NCI-H524 (cell line): Measurements from ENCODE around the gene RAB2B.
"Not testable (repeated sequence)": the region's sequence is repeated elsewhere in the genome, so short reads cannot be mapped to it uniquely, and the experiment has no call there.

ENCODE experiments used
- DNase-seq, 2 experiments: peaks; one replicate each; lab custom pipeline; 2025; lab: John Stamatoyannopoulos, UW

Gene RAB2B

GRCh38 chr14:21486640-21487087 lies 9.9 kb upstream of the RAB2B start:
- DNase-seq = no peak

- no peak for DNase-seq
Observed at GRCh38 chr14:21476523-21476924, 235 bp downstream of the RAB2B start.

GRCh38 chr14:21475767-21476522 lies 814 bp downstream of the RAB2B start:
- no peak for DNase-seq

GRCh38 chr14:21467616-21468015 lies 9.1 kb downstream of the RAB2B start:
- DNase-seq = no peak

GRCh38 chr14:21455912-21456667 lies 20.7 kb downstream of the RAB2B start, which contains the start of gene CHD8:
Gene CHD8 (minus strand): TSS chr14:21456123. CDS start chr14:21431643, 24,480 bp downstream.
- DNase-seq = peak; percentile 100

GRCh38 chr14:21455592-21455911 lies 21.2 kb downstream of the RAB2B start:
- DNase-seq = no peak

GRCh38 chr14:21454843-21455544 lies 21.8 kb downstream of the RAB2B start:
- peak in 1 of 2 experiments; percentile 27 for DNase-seq

GRCh38 chr14:21449899-21450216 lies 26.9 kb downstream of the RAB2B start:
- no peak for DNase-seq

- not testable (repeated sequence) for DNase-seq
Observed at GRCh38 chr14:21442657-21443056, 34.1 kb downstream of the RAB2B start.

GRCh38 chr14:21440859-21441258 lies 35.9 kb downstream of the RAB2B start:
- no peak for DNase-seq

- DNase-seq = peak; percentile 100
Observed at GRCh38 chr14:21437063-21437901, 39.5 kb downstream of the RAB2B start.

- peak in 1 of 2 experiments; percentile 11 for DNase-seq
Observed at GRCh38 chr14:21436567-21437062, 40.1 kb downstream of the RAB2B start.

- no peak for DNase-seq
Observed at GRCh38 chr14:21431126-21431525, 45.6 kb downstream of the RAB2B start.

GRCh38 chr14:21428930-21429329 lies 47.8 kb downstream of the RAB2B start:
- peak in 1 of 2 experiments; percentile 39 for DNase-seq

- DNase-seq = no peak
Observed at GRCh38 chr14:21426692-21427091, 50.1 kb downstream of the RAB2B start.

GRCh38 chr14:21419528-21419927 lies 57.2 kb downstream of the RAB2B start:
- no peak for DNase-seq

GRCh38 chr14:21415329-21415728 lies 61.4 kb downstream of the RAB2B start:
- no peak for DNase-seq

- DNase-seq = no peak
Observed at GRCh38 chr14:21414137-21414631, 62.6 kb downstream of the RAB2B start.
